KMS-11 (cell line): ENCODE data around the gene FADD.

Experiments used
- H2AFZ ChIP-seq: fragments of 200-600 bp; sonication (generic); 2 replicates; pipeline ENCODE4 v1.6.1; 2016; ENCODE audit warnings: antibody characterized with exemption, mixed run types, low read depth
- H3K27ac ChIP-seq: fragments of 200-600 bp; sonication (generic); 2 replicates; pipeline ENCODE4 v1.6.1; 2016; ENCODE audit warnings: mild to moderate bottlenecking, mixed run types
- H3K27me3 ChIP-seq: fragments of 200-600 bp; sonication (generic); 2 replicates; pipeline ENCODE4 v1.6.1; 2017; ENCODE audit warnings: mild to moderate bottlenecking, low read depth, mixed run types, moderate library complexity; ENCODE audit not compliant: insufficient read depth
- H3K36me3 ChIP-seq: fragments of 200-600 bp; sonication (generic); 2 replicates; pipeline ENCODE4 v1.6.1; 2017; ENCODE audit warnings: mild to moderate bottlenecking, mixed run types; ENCODE audit not compliant: insufficient read depth
- H3K4me1 ChIP-seq: fragments of 200-600 bp; sonication (generic); 2 replicates; pipeline ENCODE4 v1.6.1; 2016; ENCODE audit warnings: mild to moderate bottlenecking, low read depth, mixed run types; ENCODE audit not compliant: poor library complexity, severe bottlenecking
- H3K4me2 ChIP-seq: fragments of 200-600 bp; sonication (generic); 2 replicates; pipeline ENCODE4 v1.7.0; 2016; ENCODE audit warnings: mild to moderate bottlenecking, mixed run types
- H3K4me3 ChIP-seq: fragments of 200-600 bp; sonication (generic); IDR thresholded peaks from 2 replicates; pipeline ENCODE4 v1.6.1; 2017; ENCODE audit warnings: low read depth, low read length, mixed read lengths; ENCODE audit not compliant: insufficient read depth
- H3K79me2 ChIP-seq: fragments of 200-600 bp; sonication (generic); 2 replicates; pipeline ENCODE4 v1.6.1; 2016; ENCODE audit warnings: low read depth, mixed run types; ENCODE audit not compliant: insufficient read depth
- H3K9ac ChIP-seq: fragments of 200-600 bp; sonication (generic); 2 replicates; pipeline ENCODE4 v1.6.1; 2016; ENCODE audit warnings: mild to moderate bottlenecking, mixed run types
- H4K20me1 ChIP-seq: fragments of 200-600 bp; sonication (generic); 2 replicates; pipeline ENCODE4 v1.6.1; 2016; ENCODE audit warnings: mild to moderate bottlenecking, mixed run types; ENCODE audit not compliant: insufficient read depth
- TF ChIP-seq, protein P1 (sequence below): fragments of 200-600 bp; sonication (generic); conservative IDR thresholded peaks from 2 replicates; pipeline ENCODE4 v1.6.1; 2017; ENCODE audit warnings: low read depth, mild to moderate bottlenecking, antibody characterized with exemption, low read length, moderate library complexity, mixed read lengths

FADD gene

DNA sequence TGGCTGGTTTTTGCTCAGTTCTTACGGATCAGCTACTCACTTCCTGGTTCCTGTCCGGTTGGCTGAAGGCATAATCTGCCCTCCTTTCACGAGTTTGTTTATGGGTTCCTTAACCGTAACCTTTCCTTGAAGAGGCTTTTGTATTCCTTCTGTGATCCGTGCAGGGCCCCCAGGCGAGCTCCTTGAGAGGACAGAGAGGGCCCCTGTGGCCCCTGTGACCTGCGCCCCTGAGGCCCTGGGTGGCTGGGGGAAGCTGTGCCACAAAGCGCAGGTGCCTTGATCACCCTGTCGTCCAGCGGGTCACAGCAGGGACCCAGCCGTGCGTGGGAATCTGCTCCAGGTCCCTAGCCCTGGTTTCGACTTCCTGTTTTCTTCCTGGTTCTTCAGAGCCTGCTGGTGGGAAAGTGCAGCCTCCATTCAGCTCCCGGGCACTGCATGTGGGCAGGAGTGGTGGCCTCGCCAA is 27.8 kb upstream of the FADD start:
- H3K4me3 ChIP-seq: no peak overlapping the region
- no peak overlapping the region for H2AFZ ChIP-seq
- H3K27ac ChIP-seq: no peak overlapping the region

GRCh38 chr11:70176940-70177689 is 26.0 kb upstream of the FADD start:
- H2AFZ ChIP-seq: no peak overlapping the region
- no peaks in the 10 kb centered on the region for H4K20me1 ChIP-seq

More for the DNA sequence above, 27.8 kb upstream of the FADD start:
- Histone ChIP-seq H3K27me3 (peaks cover 31% of the 10 kb centered on the region), H3K36me3 (no peaks in the 10 kb centered on the region), H3K79me2 (no peaks in the 10 kb centered on the region), H3K9ac (no peak overlapping the region), H3K4me2 (no peak overlapping the region), H4K20me1 (no peaks in the 10 kb centered on the region), H3K4me1 (no peaks in the 10 kb centered on the region)
- TF ChIP-seq, protein P1, sequence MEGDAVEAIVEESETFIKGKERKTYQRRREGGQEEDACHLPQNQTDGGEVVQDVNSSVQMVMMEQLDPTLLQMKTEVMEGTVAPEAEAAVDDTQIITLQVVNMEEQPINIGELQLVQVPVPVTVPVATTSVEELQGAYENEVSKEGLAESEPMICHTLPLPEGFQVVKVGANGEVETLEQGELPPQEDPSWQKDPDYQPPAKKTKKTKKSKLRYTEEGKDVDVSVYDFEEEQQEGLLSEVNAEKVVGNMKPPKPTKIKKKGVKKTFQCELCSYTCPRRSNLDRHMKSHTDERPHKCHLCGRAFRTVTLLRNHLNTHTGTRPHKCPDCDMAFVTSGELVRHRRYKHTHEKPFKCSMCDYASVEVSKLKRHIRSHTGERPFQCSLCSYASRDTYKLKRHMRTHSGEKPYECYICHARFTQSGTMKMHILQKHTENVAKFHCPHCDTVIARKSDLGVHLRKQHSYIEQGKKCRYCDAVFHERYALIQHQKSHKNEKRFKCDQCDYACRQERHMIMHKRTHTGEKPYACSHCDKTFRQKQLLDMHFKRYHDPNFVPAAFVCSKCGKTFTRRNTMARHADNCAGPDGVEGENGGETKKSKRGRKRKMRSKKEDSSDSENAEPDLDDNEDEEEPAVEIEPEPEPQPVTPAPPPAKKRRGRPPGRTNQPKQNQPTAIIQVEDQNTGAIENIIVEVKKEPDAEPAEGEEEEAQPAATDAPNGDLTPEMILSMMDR: no peak

DNA sequence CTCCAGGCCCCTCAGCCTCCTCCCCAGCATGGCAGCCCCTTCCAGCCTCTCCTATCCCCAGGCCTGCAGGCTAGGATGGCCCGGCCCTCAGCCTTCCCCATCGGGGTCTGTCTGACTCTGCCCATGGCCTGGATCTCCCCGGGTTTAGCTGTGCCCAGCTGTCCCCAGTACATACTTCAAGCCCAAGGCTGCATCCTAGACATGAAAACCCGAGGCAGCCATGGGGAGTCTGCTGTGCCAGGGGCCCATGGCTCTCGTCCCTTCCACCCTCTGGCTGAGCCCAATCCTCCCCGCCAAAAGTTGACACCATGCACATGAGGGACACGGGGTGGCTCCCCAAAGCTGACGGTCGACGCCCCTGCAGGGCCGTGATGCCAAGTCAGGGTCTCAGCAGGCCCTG is 22.2 kb upstream of the FADD start:
- Histone ChIP-seq H3K27ac (no peak overlapping the region), H3K4me2 (no peak overlapping the region), H3K79me2 (no peaks in the 10 kb centered on the region), H3K9ac (no peak overlapping the region), H4K20me1 (no peaks in the 10 kb centered on the region), H3K27me3 (peaks cover 32% of the 10 kb centered on the region), H3K36me3 (no peaks in the 10 kb centered on the region), H2AFZ (no peak overlapping the region), H3K4me1 (no peaks in the 10 kb centered on the region), H3K4me3 (no peak overlapping the region)
- TF ChIP-seq, protein P1: no peak

More at GRCh38 chr11:70176940-70177689, 26.0 kb upstream of the FADD start:
- Histone ChIP-seq H3K79me2 (no peaks in the 10 kb centered on the region), H3K36me3 (no peaks in the 10 kb centered on the region), H3K27me3 (peaks cover 34% of the 10 kb centered on the region), H3K4me1 (no peaks in the 10 kb centered on the region), H3K27ac (no peak overlapping the region), H3K4me3 (no peak overlapping the region), H3K4me2 (no peak overlapping the region), H3K9ac (no peak overlapping the region)
- TF ChIP-seq, protein P1: no peak

DNA sequence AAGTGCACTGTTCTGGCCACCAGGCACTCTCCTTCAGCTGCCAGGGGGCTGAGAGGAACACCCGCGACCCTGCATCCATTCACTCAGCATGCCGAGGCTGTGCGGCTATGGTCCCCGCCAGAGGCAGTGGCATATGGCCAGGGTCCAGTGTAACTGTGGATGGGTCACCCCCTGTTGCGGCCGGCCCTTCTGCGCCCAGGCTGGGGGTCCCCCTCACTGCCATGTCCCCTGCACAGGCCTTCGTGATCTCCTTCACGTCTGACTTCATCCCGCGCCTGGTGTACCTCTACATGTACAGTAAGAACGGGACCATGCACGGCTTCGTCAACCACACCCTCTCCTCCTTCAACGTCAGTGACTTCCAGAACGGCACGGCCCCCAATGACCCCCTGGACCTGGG is 20.8 kb upstream of the FADD start:
- Histone ChIP-seq H3K27ac (no peak overlapping the region), H3K4me3 (no peak overlapping the region), H3K4me1 (no peaks in the 10 kb centered on the region), H2AFZ (no peak overlapping the region), H3K79me2 (no peaks in the 10 kb centered on the region), H4K20me1 (no peaks in the 10 kb centered on the region), H3K4me2 (no peak overlapping the region), H3K9ac (no peak overlapping the region), H3K36me3 (no peaks in the 10 kb centered on the region), H3K27me3 (peaks cover 33% of the 10 kb centered on the region)
- TF ChIP-seq, protein P1: no peak
